ENCODE results near the gene GPHA2. TPM values are rescaled to one million over a fixed set of nuclear protein-coding genes. Genes with fewer than 3 reads are reported as not detected.

Gene GPHA2
- total and polyA plus RNA-seq, 10 donors, result 0.89 to 4.4 (median 1.2) TPM; not detected in 7

DNA sequence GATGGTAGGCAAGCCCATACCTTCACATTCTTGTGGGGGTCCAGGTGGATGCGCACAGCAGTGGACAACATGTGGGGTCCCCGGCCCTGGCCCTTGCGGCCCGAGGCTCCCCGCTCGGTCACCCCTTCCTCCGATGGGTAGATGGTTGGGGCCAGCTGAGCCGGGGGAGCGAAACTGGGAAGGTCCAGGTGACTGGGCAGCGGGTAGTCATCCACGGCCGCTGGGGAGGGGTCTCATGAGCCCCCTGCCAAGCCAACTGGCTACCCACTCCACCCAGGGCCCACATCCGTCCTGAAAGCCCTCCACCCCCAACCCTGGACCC is 29.4 kb downstream of the GPHA2 start:
- intact Hi-C loops (cut with DNase I; ENCODE audit: low total_unique reads), result no loop called here

DNA sequence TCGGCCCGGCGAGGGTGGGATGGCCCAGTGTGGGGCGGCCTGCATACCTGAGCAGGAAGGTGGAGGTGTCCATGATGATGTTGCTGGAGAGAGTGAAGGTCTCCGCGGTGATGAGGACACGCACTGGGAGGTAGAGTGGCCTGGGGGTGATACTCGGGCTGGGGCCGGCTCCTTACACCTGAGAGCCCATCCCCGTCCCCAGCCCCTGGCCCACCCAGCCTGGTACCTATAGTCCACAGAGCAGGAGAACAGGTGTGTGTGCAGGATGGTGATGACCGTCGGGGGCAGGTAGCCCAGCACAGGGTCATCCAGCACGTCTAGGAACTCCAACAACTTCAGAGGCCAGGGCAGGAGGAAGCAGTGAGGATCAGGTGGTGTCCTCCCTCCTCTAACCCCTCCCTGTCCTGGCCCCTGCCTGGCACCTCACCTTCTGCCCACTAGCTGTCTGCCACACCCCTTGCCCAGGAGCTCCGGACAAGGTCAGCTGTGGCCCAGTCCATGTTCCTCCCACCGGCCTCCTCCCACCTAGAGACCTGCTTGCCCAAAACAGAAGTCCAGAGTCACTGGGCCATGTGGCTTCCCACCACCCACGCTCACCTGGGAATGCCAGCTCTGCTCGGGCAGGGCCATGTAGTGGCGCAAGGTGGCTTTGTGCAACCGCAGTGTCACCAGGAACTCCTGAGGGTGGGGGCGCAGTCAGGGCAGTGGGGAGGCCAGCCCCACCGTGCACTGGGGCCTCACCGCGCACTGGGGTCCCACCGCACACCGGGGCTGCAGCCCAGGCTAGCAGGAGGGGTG is 30.0 kb downstream of the GPHA2 start:
- no peak overlapping the region for H3K27ac ChIP-seq
- no peaks in the 10 kb centered on the region for H3K27me3 ChIP-seq (replicated peaks in 1 of 7)
- no peak overlapping the region for H3K4me3 ChIP-seq
- WGBS, 5 donors, result 93 to 98% (median 94%) methylated on average over 21 to 25 of the region's 25 CpGs
- H3K36me3 ChIP-seq, result peaks cover 6 to 100% (median 97%) of the 10 kb centered on the region in 6 donors
- H3K4me1 ChIP-seq, result no peaks in the 10 kb centered on the region
- H3K9me3 ChIP-seq, result no peaks in the 10 kb centered on the region
- intact Hi-C loops (cut with DNase I; ENCODE audit: low total_unique reads), result no loop called here
- TF ChIP-seq POLR2A (IDR thresholded peaks at IDR 0.05) (no peak), POLR2AphosphoS5 (IDR thresholded peaks at IDR 0.05) (no peak)
- TF ChIP-seq, protein P1, sequence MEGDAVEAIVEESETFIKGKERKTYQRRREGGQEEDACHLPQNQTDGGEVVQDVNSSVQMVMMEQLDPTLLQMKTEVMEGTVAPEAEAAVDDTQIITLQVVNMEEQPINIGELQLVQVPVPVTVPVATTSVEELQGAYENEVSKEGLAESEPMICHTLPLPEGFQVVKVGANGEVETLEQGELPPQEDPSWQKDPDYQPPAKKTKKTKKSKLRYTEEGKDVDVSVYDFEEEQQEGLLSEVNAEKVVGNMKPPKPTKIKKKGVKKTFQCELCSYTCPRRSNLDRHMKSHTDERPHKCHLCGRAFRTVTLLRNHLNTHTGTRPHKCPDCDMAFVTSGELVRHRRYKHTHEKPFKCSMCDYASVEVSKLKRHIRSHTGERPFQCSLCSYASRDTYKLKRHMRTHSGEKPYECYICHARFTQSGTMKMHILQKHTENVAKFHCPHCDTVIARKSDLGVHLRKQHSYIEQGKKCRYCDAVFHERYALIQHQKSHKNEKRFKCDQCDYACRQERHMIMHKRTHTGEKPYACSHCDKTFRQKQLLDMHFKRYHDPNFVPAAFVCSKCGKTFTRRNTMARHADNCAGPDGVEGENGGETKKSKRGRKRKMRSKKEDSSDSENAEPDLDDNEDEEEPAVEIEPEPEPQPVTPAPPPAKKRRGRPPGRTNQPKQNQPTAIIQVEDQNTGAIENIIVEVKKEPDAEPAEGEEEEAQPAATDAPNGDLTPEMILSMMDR (IDR thresholded peaks at IDR 0.05 in 8 of 11, conservative IDR thresholded peaks at IDR 0.05 in 3 of 11), result no peak
- peak; percentile 68 for DNase-seq

More for the DNA sequence above, 29.4 kb downstream of the GPHA2 start:
- H3K36me3 ChIP-seq, result peaks cover 9 to 100% (median 97%) of the 10 kb centered on the region in 6 donors
- 94 to 99% (median 96%) methylated on average over 10 to 13 of the region's 13 CpGs for WGBS, 5 donors
- H3K9me3 ChIP-seq, result no peaks in the 10 kb centered on the region
- no peak overlapping the region for H3K27ac ChIP-seq
- no peak overlapping the region for H3K4me3 ChIP-seq
- DNase-seq, result no peak
- no peaks in the 10 kb centered on the region for H3K4me1 ChIP-seq
- H3K27me3 ChIP-seq (replicated peaks in 1 of 7), result no peaks in the 10 kb centered on the region
- TF ChIP-seq POLR2A (IDR thresholded peaks at IDR 0.05), result no peak
- TF ChIP-seq, protein P1 (IDR thresholded peaks at IDR 0.05 in 8 of 11, conservative IDR thresholded peaks at IDR 0.05 in 3 of 11), result no peak
- no peak for TF ChIP-seq POLR2AphosphoS5 (IDR thresholded peaks at IDR 0.05)

DNA sequence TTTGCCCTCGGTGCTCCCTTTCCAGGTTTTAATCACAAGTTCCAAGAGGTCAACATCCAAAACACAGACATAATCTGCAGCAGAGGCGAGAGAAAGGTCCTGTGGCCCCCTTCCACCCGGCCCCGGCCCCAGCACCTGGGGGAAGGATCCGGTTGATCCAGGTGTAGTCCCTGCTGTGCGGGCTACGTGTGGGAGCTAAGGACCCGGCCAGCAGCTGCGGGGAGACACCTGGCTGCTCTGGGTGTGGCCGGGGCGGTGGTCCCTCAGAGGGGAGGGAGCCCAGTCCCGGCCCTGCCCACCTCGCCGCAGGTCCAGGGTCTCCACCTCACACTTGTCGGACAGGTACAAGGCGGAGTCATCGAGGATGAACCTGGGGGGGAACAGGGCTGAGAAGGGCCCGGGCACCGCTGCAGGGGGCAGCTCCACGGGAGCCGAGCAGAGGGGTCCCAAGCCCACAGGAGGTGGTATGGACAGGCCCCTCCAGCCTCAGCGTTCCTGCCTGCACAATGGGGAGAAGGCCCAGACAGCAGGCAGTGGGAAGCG is 32.3 kb downstream of the GPHA2 start:
- H3K9me3 ChIP-seq, result no peaks in the 10 kb centered on the region
- 94 to 98% (median 97%) methylated on average over 13 to 23 of the region's 23 CpGs for WGBS, 5 donors
- peaks cover 0 to 3% (median 0%) of the 10 kb centered on the region in 6 donors for H3K4me1 ChIP-seq
- H3K27me3 ChIP-seq (replicated peaks in 1 of 7), result no peaks in the 10 kb centered on the region
- no peak overlapping the region for H3K27ac ChIP-seq
- peak; percentile 64 for DNase-seq
- intact Hi-C loops (cut with DNase I; ENCODE audit: low total_unique reads), result no loop called here
- no peak overlapping the region for H3K4me3 ChIP-seq
- TF ChIP-seq POLR2A (IDR thresholded peaks at IDR 0.05) (no peak), POLR2AphosphoS5 (IDR thresholded peaks at IDR 0.05) (no peak)
- TF ChIP-seq, protein P1 (IDR thresholded peaks at IDR 0.05 in 8 of 11, conservative IDR thresholded peaks at IDR 0.05 in 3 of 11), result no peak
- H3K36me3 ChIP-seq, result peaks cover 4 to 100% (median 95%) of the 10 kb centered on the region in 6 donors
